IMR-90 (cell line): Measurements from ENCODE around the gene ERICH3.

Source experiments
- BHLHE40 ChIP-seq: fragments of 150-350 bp; IDR thresholded peaks from 2 replicates; pipeline ENCODE4 v1.6.1; 2016; ENCODE audit warnings: mild to moderate bottlenecking, low read depth, low read length
- CEBPB ChIP-seq: IDR thresholded peaks from 2 replicates; pipeline ENCODE4 v1.6.1; 2012; ENCODE audit warnings: low read depth, low read length, improper control_type of control experiment
- CHD1 ChIP-seq: IDR thresholded peaks from 2 replicates; pipeline ENCODE4 v1.6.1; 2012; ENCODE audit warnings: low read depth, low read length, improper control_type of control experiment
- CTCF ChIP-seq: conservative IDR thresholded peaks from 2 replicates; pipeline ENCODE4 v1.5.1; 2012; ENCODE audit warnings: mild to moderate bottlenecking, low read depth, low read length, improper control_type of control experiment
- MAZ ChIP-seq: IDR thresholded peaks from 2 replicates; pipeline ENCODE4 v1.6.1; 2012; ENCODE audit warnings: low read depth, mild to moderate bottlenecking, low read length, improper control_type of control experiment, moderate library complexity, borderline replicate concordance
- MXI1 ChIP-seq: IDR thresholded peaks from 2 replicates; pipeline ENCODE4 v1.6.1; 2012; ENCODE audit warnings: low read depth, mild to moderate bottlenecking, low read length, moderate library complexity, borderline replicate concordance
- NFE2L2 ChIP-seq: fragments of 150-350 bp; IDR thresholded peaks from 2 replicates; pipeline ENCODE4 v1.6.1; 2016; ENCODE audit warnings: low read depth, mild to moderate bottlenecking, low read length
- POLR2A ChIP-seq: IDR thresholded peaks from 2 replicates; pipeline ENCODE4 v1.6.1; 2012; ENCODE audit warnings: mild to moderate bottlenecking, low read depth, low read length
- TF ChIP-seq, protein P1 (sequence below): fragments of 150-350 bp; IDR thresholded peaks from 2 replicates; pipeline ENCODE4 v1.6.1; 2016; ENCODE audit warnings: low read depth, mild to moderate bottlenecking, low read length, moderate library complexity, borderline replicate concordance
- TF ChIP-seq, protein P2 (sequence below): fragments of 150-350 bp; IDR thresholded peaks from 2 replicates; pipeline ENCODE4 v1.6.1; 2017; ENCODE audit warnings: mild to moderate bottlenecking, antibody characterized with exemption, low read length, low read depth

DNA sequence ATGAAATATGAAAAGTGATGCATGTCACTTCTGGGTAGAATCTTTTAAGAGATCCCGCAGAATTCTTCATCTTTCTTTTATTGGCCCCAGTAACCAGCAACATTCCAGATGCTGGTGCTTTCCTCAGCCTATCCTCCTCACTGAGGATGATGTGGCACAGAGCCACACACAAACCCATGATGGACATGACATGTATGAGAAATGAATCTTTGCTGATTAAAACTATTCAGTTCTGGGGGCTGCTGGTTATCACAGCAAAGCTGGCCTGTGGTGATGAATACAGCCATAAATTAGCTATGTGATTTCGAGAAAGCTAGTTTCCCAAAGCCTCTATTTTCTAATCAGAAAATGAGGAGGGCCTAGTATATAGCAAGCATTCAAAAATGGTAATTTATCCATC is 8.3 kb upstream of the ERICH3 start:
- TF ChIP-seq POLR2A (no peak), CTCF (no peak), CHD1 (no peak), MAZ (no peak), BHLHE40 (no peak), MXI1 (no peak), NFE2L2 (no peak), CEBPB (no peak)
- TF ChIP-seq, protein P1, sequence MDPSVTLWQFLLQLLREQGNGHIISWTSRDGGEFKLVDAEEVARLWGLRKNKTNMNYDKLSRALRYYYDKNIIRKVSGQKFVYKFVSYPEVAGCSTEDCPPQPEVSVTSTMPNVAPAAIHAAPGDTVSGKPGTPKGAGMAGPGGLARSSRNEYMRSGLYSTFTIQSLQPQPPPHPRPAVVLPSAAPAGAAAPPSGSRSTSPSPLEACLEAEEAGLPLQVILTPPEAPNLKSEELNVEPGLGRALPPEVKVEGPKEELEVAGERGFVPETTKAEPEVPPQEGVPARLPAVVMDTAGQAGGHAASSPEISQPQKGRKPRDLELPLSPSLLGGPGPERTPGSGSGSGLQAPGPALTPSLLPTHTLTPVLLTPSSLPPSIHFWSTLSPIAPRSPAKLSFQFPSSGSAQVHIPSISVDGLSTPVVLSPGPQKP: no peak
- TF ChIP-seq, protein P2, sequence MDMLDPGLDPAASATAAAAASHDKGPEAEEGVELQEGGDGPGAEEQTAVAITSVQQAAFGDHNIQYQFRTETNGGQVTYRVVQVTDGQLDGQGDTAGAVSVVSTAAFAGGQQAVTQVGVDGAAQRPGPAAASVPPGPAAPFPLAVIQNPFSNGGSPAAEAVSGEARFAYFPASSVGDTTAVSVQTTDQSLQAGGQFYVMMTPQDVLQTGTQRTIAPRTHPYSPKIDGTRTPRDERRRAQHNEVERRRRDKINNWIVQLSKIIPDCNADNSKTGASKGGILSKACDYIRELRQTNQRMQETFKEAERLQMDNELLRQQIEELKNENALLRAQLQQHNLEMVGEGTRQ: no peak
